ENCODE data around the gene SGO2. TPM values are rescaled to one million over a fixed set of nuclear protein-coding genes. Genes with fewer than 3 reads are reported as not detected.

SGO2 gene
- total RNA-seq, 4 donors from 2014 or later: 2.2 to 10.7 (median 5.6) TPM

- Histone ChIP-seq H3K4me1 (no peaks in the 10 kb centered on the region), H3K27ac (no peak overlapping the region), H3K27me3 (no peaks in the 10 kb centered on the region), H3K4me3 (no peak overlapping the region), H3K36me3 (peaks cover 0 to 23% (median 0%) of the 10 kb centered on the region in 3 donors), H3K9me3 (no peaks in the 10 kb centered on the region)
- 43 to 50% methylated on average over 1 of the region's 1 CpG for WGBS, 2 donors
- no peak for DNase-seq
- intact Hi-C loops (cut with DNase I): no loop called here
- TF ChIP-seq, protein P1, sequence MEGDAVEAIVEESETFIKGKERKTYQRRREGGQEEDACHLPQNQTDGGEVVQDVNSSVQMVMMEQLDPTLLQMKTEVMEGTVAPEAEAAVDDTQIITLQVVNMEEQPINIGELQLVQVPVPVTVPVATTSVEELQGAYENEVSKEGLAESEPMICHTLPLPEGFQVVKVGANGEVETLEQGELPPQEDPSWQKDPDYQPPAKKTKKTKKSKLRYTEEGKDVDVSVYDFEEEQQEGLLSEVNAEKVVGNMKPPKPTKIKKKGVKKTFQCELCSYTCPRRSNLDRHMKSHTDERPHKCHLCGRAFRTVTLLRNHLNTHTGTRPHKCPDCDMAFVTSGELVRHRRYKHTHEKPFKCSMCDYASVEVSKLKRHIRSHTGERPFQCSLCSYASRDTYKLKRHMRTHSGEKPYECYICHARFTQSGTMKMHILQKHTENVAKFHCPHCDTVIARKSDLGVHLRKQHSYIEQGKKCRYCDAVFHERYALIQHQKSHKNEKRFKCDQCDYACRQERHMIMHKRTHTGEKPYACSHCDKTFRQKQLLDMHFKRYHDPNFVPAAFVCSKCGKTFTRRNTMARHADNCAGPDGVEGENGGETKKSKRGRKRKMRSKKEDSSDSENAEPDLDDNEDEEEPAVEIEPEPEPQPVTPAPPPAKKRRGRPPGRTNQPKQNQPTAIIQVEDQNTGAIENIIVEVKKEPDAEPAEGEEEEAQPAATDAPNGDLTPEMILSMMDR (IDR thresholded peaks at IDR 0.05): no peak
- TF ChIP-seq POLR2A (IDR thresholded peaks at IDR 0.05): no peak
Observed at GRCh38 chr2:200631287-200631686, 105.3 kb downstream of the SGO2 start.

Other genes starting within 250 kb of the SGO2 start
- 10 to 100 TPM; 53.2 to 91.9 (median 68.3) TPM for gene SPATS2L, start 219.5 kb upstream of the SGO2 start, total RNA-seq
- gene KCTD18, start 16.1 kb upstream of the SGO2 start, total RNA-seq: 10 to 100 TPM in 2 of 4 donors, 1 to 10 TPM in 2; 6.9 to 19.5 (median 13.9) TPM
- gene AOX1, start 59.8 kb downstream of the SGO2 start, total RNA-seq: 10 to 100 TPM in 2 of 4 donors, 1 to 10 TPM in 2; 3.2 to 69.4 (median 14.6) TPM